Activated gamma-delta T cell treated with Interleukin-2 at 50 U/mL for 16 hours (primary cell): Measurements from ENCODE around the gene TRPV6.

Experiments used
- DNase-seq: peaks from one replicate; pipeline ENCODE4 v3.0.0-alpha.2; 2020

The TRPV6 gene

DNA sequence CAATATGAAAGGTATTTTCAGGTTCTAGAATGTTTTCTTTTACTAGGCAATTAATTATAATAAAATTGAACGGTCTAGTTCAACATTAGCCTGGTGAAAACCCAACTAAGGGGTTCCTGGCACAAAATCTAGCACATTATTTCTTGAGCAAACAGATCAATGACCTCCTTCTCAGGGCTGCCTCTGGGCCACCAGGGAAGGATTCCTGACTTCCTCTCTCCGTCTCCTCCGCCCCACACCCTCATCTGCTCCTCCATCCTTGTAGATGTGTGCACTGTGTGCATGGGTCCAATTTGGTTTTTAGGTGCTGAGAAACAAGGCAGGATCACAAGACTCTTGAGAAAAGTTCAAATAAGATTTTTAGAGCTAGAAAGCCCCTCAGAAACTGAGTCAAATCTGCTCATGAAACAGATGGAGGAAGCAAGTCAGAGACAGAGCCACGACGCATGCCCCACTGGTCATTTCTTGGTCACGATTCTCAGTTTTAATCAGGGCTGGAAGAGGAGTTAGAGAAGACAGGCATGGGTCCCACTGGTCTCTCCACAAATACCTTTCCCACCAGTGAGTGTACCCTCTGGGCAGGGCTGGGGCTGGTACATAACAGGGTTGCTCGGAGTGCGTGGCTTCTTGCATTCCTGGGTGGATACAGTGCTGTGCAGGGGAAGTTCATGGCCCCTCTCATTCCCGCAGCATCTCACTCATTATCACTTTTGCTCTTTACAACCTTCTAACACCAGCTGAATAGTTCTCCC is 3.8 kb downstream of the TRPV6 start:
- no peak for DNase-seq

DNA sequence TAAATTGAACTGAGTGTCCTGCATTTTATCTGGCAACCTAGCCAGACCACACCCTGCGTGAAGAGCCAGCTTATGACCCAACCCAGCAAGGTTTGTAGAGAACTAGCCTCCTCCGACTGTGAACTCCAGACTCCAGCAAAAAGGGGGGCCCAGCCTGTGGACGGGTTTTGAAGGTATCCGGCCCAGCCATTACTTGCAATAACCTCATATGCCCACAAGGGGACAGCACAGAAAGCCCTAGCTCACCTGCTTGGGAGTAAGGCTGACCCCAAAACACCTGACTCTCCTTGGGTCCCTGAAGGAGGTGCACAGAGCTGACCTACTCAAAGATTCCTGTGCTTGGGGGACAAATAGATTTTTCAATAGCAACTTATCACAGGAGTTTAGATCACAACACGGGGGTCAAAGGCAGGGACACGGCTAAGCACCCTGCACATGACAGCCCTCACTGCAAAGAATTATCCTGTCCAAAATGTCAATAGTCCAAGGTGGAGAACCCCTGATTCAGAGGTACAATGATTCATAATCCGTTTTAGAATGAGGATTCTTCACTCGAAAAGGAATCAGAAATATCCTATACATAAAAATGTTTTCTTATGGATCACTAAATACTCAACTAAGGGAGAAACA is 4.6 kb downstream of the TRPV6 start:
- DNase-seq, result peak; percentile 38

DNA sequence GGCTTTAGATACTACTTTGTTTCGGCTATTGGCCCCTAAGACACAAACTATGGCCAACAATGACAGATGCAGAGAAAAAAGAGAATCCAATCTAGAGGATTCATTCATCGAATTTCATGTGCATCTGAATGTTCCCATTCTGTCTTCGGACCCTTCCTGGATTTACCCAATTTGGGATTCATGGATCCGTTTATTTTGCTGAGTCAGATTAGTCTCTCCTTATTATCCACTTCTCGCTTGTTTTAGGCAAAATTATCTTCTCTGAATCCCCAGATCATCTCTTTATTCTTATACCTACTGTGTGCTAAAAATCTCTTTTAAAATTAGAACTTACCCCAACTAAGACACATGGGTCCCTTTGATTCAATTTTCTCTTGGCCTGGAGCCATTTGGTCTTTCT is 6.5 kb downstream of the TRPV6 start:
- no peak for DNase-seq

GRCh38 chr7:142878315-142878714 is 7.2 kb downstream of the TRPV6 start:
- DNase-seq, result no peak

DNA sequence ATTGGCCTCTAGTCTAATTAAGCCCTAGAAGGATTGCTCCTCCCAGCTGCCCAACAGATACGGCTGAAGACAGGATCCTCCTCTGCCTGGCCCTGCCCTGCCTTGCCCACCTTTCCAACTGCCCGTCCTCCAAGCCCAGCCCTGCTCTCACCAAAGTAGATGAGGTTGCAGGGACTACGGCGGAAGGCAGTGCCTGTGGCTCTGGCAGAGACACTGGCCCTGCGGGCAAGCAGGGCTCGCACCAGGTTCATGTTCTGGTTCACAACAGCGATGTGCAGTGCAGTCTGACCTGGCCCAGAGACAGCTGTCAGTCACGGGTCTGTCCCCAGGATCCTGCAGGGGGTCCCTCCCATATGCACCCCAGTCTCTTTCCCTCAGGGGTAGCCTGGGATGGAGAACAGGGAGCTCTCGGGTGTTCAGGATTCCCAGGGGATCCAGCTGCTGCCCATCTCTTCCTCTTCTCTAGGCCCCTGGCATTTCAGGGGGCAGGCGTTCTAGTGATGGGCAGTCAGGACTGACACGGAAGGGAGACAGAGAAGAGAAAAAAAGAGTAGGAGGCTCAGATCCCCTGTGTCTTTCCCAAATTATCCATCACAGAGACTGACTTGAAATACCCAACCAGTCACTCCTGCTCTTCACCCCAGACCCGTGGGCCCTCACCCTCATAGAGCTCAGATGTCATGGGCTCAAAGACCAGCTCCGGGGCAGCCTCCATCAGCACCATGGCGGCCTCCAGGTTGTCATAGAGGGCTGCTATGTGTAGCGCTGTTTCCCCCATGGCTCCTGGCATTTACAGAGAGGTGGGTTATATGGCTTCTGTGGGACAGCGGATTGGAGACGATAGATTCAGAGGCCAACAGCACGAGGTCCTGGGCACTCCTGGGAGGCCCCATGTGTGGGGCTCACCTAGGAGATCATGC is 8.3 kb downstream of the TRPV6 start:
- no peak for DNase-seq

GRCh38 chr7:142876236-142876960 is 9.1 kb downstream of the TRPV6 start:
- no peak for DNase-seq

DNA sequence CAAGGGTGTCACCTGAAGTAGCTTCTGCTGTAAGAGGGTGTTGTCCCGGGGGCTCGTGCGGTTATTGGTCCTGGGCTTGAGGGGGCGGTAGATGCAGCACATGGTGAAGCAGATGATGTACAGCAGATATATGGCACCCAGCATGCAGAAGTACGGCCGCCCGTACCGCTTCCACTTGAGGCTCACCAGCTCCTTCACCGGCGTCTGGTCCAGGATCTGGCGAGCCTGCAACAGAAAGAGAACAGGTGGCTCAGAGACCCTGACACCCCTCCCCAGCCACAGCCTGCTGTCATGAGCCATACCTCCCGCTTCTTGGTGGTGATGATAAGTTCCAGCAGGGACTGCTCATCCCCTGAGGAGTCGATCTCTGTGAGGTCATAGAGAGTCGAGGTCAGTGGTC is 10.1 kb downstream of the TRPV6 start:
- DNase-seq, result no peak

- DNase-seq, result no peak
Observed at GRCh38 chr7:142874837-142875236, 10.7 kb downstream of the TRPV6 start.

- DNase-seq, result no peak
Observed at GRCh38 chr7:142874409-142874808, 11.1 kb downstream of the TRPV6 start.

DNA sequence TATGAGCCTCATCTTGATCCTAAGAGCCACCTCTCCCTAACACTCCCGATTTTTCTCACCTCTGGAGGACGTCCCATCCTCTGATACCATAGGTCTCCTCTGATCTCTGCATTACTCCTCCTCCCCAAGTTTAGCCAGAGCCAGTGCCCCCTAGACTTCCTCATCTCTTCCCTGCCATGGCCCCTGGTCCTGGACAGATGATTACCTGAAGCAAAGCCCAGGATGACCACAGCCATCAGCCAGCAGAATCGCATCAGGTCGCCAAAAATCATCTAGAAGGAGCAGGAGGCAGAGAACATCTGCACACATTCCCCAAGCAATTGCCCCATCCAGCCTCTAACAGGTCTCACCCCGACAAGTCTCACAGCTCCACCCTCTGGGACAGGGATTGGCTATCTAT is 11.7 kb downstream of the TRPV6 start:
- no peak for DNase-seq

GRCh38 chr7:142873281-142873784 is 12.2 kb downstream of the TRPV6 start:
- no peak for DNase-seq

DNA sequence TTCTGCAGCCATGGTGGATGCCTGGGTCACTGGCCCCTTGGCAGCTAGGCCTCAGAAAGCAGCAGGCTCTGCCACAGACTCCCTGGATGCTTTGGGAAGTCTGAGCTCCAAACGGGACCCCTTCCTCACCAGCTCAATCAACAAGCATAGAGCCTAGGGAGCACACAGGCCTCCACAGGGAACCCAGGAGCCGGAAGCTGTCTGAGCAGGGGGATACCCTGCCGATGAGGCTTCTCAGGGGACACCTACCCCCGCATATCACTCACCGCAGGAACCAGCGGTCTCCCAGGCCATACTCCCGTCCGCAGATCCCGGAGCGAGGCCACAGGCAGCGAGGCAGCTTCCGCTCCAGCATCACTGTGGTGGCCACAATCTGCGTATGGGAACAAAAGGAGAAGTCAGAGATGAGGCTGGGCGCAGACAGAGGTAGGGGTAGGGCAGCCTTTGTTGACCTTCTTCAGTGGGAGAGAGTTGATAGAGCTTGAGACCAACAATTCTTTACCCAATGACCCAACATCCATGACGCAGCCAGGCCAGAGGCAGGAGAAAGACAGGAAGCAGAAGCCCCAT is 13.4 kb downstream of the TRPV6 start:
- DNase-seq, result no peak

GRCh38 chr7:142871260-142872105 is 14.1 kb downstream of the TRPV6 start:
- DNase-seq, result no peak

DNA sequence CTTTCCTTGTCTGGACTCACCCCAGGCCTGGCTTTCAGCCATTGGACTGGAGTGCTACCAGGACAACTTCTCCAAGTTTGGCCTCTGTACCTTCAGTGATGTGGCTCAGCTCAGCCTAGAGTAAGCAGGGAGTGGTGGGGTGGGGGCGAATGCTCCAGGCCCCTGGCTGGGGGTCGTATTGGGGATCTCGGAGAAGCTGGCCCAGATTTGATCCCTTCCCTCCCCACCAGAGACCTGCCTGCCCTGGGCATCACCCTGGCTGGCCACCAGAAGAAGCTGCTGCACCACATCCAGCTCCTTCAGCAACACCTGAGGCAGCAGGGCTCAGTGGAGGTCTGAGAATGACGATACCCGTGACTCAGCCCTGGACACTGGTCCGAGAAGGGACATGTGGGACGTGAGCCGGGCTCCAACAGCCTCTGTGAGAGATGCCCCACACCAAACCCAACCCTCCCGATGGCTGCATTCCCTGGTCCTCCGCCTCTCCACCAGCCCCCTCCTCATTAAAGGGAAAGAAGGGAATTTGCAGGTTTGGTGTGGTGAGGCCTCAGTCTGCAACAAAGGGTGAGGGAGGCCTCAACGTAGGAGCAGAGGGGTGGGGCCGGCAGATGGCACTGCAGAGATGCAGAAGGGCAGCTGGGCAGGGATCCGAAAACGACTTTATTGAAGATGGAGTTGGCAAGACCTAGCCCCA is 14.8 kb downstream of the TRPV6 start:
- DNase-seq, result no peak

DNA sequence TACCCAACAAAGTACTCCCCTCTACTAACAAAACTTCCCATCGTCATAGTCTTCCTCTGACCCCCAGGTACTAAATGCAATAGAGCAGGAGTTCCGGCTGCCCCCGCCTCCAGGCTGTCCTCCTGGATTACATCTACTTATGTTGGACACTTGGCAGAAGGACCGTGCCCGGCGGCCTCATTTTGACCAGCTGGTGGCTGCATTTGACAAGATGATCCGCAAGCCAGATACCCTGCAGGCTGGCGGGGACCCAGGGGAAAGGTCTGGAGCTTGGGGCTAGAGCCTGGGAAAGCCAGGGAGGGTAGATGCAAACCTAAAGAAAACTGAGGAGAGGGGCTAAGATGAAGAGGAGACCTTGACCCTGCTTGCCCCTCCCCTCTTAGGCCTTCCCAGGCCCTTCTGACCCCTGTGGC is 15.4 kb downstream of the TRPV6 start:
- DNase-seq, result no peak

- DNase-seq, result no peak
Observed at GRCh38 chr7:142869434-142869833, 16.1 kb downstream of the TRPV6 start.

DNA sequence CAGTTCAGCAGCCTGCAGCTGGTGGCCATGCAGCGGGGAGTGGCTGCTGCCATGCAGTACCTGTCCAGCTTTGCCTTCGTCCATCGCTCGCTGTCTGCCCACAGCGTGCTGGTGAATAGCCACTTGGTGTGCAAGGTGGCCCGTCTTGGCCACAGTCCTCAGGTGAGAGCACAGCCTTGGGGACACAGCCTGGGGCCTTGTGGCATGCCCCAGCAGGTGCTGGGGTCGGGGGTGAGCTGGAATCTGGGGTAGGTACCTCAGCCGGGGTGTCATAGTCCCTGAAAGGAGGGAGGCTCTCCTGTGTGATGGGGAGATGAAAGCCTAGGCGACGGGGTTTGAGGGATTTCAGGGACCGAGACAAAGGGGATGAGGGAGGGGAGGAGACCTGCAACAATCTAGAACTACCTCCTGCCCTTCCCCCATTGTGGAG is 16.5 kb downstream of the TRPV6 start:
- no peak for DNase-seq

GRCh38 chr7:142868188-142868985 is 17.2 kb downstream of the TRPV6 start:
- DNase-seq, result no peak

DNA sequence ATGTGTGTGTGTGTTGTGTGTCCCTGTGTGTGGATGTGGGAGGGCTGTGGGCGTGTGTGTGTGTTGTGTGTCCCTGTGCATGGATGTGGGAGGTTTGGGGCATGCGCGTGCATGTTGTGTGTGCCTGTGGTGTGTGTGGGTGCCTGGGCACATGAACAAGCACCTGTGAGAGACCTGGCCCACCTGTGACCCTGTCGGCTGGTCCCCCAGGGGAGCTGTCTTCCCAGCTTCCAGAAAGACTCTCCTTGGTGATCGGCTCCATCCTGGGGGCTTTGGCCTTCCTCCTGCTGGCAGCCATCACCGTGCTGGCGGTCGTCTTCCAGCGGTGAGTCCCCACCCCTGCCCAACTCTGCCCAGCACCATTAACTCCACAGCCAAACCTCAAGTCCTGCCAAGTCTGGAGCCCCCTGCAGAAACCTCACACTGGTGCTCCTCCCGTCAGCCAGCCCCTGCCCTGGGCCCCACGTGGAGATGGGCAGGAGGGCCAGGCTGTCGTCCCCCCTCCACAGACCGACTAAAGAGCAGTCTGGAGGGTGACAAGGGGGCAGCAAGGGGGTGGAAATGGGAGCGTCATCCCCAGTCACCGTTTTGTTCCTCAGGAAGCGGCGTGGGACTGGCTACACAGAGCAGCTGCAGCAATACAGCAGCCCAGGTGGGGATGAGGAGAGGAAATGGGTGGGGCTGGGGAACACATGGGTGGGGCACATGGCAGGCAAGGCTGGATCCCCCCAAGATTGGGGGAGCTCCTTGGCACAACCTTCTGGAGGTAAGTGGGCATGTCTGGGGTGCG is 18.0 kb downstream of the TRPV6 start:
- no peak for DNase-seq
